HG03135 (cell line): ENCODE measurements around the gene MEFV.
"Not testable (repeated sequence)": the region's sequence is repeated elsewhere in the genome, so short reads cannot be mapped to it uniquely, and the experiment has no call there.

Experiments used
- ATAC-seq: cut with Tn5 transposase; IDR thresholded peaks from one replicate; pipeline ENCODE4 v1.9.1; 2021; ENCODE audit warnings: mild to moderate bottlenecking, moderate library complexity; ENCODE audit not compliant: unreplicated experiment

The MEFV gene

DNA sequence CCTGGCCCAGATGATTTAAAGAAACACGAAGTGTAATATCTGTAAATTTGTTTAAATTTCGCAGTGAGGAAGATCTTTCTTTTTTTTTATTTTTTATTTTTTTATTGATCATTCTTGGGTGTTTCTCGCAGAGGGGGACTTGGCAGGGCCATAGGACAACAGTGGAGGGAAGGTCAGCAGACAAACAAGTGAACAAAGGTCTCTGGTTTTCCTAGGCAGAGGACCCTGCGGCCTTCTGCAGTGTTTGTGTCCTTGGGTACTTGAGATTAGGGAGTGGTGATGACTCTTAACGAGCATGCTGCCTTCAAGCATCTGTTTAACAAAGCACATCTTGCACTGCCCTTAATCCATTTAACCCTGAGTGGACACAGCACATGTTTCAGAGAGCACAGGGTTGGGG, 14.3 kb upstream of the MEFV start:
- ATAC-seq = not testable (repeated sequence)

DNA sequence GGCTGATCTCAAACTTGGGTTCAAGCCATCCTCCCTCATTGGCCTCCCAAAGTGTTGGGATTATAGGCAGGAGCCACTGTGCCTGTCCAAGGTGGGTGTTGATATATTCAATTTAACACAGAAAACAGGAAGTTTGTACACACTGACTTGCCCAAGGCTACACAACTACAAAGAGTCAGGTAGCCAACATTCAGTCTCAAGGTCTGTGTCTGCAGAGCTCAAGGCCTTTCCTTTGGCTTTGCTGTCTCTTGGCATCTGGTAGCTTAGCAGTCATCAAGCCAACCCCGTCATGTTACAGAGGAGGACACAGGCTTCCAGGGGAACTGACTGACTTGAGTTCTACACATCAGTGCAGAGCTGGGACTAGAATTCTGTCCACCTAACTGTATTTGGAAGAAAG, 11.9 kb upstream of the MEFV start:
- no peak for ATAC-seq

DNA sequence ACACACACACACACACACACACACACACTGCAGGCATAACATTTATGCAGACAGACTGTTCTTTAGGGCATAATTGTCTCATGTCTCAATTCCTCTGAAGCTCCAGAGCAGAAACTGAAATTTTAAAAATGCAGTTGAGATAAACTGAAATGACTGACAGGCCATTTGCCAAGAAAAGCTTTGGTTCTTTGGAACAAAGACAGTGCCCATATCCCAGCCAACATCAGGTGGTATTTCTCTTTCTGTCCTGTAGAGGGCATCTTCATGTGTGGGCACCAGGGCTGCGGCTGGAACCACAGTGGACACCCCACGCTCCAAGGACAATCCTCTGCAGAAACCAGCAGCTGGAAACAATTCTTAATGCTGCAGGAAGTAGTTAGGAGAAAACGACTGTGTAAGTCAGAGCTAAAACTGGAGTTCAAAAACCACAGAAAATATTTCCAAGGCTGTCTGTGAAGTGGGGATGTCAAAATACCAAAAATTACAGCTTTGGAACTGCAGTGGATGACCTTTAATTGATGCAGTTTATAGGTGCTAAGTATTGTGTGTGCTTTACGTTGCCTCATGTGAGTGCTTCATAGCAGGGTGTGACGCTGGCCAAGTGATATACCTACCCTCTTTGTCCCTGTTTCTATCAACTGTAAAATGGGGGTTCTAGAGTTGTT, 10.6 kb upstream of the MEFV start:
- ATAC-seq = no peak

DNA sequence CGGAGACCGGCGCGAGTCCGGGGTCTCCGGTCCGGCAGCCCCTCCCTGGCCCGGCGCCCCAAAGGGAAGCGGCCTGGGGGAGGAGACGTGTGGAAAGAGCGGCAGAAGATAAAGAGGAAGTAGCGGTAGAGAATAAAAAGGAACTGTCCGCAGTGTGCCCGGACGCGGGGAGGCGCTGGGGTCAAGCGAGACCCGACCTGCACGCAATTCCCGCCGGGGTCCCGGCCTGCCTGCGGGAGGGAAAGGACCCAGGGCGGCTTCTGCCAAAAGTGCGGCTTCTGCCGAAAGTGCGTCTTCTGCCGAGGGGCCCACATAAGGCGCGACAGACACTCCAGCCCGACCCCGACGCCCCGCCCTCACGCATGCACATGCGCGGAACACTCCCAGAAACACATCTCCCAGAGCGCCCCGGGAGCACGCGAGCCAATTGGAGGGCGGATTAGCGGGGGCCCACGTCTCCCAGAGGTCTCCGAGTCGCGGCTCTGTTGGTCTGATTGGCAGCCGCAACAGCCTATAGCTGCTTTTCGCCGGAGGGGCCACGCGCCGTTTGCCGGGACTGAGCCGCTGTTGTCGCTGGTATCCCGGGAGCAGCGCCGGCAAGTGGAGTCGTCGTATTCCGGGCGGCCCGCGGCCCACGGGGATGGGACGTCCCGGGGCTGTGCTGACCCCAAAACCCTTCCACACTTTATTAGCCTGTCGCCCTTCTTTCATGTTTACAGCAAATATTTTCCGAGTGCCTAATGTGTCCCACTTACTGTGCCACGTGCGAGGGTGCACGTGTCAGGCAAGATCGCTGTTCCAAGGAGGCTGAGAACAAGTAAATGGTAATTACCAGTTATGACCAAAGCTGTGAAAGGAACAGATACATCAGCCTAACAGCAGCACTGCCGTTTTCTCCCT, 8.0 kb upstream of the MEFV start:
- peak; percentile 75 for ATAC-seq

DNA sequence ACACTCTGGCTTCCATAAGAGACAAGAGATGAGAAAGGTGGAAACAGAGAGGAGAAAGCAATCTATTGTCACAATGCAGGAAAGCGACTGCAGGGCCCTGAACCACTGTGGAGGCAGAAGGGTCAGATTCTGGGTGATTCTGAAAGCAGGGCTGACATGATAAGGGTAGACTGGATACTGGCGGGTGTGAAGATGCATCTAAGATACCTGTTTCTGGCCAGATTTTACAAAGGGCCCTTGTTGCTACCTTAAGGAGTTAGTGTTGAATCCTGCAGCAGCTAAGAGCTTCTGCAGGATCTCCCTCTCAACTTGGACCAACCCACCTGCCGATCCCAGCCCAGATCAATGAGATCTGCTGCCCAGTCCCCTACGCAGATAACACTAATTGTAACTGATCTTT, 6.1 kb upstream of the MEFV start:
- no peak for ATAC-seq

DNA sequence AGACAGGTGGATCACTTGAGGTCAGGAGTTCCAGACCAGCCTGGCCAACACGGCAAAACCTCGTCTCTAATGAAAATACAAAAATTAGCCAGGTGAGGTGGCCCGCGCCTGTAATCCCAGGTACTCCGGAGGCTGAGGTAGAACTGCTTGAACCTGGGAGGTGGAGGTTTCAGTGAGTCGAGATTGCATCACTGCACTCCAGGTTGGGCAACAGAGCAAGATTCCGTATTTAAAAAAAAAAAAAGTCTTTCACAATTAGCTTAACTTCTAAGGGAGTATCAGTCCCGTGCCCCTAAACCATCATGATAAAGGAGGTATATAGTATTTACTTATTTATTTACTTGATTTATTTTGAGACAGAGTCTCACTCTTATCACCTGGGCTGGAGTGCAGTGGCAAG, 3.4 kb upstream of the MEFV start:
- no peak for ATAC-seq

DNA sequence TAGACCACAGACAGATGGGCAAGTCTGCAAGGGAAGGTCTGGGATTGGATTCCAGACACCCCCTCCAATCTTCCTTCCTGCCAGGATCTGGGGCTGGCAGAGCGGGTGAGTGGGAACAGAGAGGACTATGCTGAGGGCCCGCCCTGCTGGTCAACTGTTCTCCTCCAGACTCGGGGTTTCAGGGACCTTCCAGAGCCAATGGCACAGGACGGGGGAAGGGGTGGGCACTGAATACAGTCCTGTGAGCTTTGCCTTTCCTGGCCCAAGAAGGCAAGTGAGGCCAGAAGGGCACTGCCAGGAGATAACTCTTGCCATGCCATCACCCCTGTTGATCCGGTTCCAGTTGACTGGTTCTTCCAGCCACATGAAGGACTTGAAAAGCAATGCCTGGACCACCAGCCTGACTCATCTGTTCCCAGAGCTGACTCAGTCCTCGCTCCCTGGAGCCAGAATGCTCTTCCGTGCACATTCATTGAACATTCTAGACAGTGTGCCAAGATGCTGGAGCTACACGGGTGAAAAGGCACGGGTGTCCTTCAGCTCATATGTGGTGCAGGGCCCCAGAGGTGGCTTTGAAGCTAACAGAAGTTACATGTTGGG, 533 bp upstream of the MEFV start:
- no peak for ATAC-seq

DNA sequence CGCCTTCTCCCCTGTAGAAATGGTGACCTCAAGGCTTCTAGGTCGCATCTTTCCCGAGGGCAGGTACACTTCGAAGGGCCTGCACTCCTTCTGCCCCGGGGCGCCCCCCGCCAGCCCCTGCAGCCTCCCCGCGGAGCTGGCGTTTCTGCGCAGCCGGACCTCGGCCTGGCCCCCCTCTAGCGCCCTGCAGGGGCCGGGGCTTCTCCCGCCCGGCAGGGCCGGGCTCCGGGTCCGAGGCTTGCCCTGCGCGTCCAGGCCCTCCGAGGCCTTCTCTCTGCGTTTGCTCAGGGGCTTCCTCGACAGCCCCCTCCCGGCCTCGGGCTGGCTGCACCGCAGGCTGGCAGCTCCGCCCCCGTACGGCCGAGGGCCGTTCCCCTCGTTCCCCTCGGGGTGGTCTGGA, 2.1 kb downstream of the MEFV start:
- no peak for ATAC-seq

DNA sequence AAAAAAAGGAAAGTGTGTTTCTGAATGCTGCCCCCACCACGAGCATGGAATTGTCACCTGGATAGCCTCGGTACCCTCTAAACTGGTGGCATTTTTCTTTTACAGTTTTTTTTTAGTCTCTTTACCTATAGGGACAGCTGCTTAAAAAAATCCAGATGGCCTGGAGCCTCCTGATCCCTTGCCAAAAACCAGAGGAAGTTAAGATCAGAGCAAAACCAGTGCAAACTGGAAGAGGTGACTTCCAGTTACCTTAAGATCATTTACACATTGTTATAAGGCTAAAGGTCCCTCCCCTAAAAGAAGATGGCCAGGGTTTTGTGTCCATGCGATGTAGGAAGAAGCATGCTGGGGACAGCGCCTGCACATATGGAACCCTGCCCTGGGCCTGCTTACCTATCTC, 3.5 kb downstream of the MEFV start:
- ATAC-seq = no peak

DNA sequence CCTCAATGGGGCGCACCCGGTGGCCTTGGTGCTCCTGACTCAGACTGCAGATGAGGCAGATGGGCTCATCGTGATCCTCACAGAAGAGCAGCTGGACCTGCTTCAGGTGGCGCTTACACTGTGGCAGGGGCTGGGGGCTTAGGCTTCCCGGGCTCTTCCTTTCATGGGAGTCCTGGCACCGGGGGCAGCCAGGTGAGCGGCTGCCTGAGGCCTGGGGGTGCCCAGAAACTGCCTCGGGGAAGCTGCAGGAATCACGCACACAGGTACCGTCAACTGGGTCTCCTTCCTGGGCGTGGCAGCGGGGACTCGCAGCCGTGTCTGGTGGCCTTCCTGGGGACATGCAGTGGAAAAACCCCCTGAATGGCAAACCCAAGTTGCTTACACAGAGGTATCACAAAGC, 7.0 kb downstream of the MEFV start:
- ATAC-seq = no peak

DNA sequence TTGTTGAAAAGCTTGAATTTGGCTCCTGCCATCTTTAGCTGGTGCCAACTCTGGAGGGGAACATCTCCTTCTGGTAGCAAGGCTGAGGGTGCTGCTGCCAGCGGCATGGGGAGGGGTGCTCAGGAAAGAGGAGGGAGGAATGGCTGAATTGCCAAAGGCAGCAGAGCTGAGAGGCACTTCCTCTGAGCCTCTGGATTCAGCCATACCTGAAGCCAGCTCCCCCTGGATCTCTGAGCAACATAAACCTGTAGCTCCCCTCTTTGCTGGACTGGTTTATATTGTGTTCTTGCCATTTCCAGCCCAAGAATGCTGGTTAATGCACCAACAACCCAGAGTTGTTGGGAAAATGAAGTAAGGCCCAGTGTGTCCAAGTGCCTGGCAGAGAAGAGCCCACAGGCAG, 7.4 kb downstream of the MEFV start:
- ATAC-seq = no peak

DNA sequence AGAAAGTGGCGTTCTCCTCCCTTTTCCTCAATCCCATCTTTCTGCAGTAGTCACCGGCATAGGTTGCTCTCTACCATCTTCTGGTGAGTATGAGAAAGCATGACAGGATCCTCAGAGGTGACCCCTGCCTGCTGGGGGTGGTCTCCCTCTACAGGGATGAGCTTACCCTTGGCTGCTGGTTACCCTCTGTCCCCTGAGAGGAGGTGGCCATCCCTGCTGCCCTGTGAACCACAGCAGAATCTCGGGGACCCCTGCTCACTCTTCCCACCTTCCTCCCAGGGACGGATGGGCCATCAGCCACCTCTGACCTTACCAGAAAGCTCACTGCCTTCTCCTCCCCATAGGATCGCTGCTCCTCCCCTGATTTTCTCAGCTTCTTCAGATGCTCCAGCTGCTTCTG, 7.8 kb downstream of the MEFV start:
- no peak for ATAC-seq

DNA sequence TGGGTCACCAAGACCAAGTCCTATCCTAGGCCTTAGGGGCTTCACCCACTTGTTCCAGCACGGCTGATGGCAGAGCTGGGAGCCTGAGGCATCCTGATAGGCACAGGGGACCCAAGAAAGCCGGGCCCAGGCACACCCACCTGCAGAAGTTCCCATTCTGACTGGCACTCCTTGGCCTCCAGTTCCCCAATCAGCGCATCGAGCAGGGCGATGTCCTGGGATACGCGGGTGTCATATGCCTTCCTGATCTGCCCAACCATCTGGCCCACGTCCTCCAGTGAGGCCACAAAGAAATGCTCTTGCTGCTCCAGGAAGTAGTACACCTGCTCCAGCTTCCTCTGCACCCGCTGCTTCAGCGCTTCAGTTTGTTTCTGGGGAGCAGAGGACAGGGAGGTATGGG, 9.6 kb downstream of the MEFV start:
- ATAC-seq = no peak

DNA sequence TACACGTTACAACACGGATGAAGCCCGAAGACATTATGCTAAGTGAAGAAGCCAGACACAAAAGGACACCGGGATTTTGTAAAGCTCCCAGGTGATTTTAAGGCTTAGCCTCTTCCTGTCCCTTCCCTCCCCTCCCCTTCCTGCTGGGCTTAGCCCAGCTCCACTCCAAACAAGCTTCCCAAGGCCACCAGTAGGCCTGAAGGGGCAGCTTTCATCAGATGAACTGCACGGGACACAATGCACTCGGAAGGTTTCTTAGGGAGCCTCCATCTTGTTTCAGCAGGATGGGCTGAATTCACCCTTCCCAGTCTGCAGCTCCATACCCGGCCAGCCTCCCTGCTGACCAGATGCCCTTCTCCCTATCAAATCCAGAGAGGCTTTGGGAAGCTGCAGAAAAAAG, 10.4 kb downstream of the MEFV start:
- ATAC-seq = no peak

DNA sequence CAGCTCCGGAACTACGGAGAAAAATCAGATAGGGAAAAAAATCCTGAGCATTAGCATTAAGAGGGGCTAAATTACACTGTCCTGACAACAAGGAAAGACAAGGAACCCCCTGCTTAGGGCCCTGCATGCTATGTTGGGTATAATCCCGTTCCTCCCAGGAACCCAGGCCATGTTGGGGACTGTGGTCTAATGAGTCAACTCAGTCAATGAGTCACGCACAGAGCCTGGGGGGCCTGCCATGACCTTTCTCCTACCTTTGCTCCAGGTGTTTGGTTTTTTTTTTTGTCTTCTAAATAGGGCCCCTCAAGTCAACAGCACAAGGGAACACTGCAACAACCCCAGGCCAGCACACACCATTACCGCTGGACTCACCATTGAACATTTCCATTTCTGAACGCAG, 12.6 kb downstream of the MEFV start:
- no peak for ATAC-seq

DNA sequence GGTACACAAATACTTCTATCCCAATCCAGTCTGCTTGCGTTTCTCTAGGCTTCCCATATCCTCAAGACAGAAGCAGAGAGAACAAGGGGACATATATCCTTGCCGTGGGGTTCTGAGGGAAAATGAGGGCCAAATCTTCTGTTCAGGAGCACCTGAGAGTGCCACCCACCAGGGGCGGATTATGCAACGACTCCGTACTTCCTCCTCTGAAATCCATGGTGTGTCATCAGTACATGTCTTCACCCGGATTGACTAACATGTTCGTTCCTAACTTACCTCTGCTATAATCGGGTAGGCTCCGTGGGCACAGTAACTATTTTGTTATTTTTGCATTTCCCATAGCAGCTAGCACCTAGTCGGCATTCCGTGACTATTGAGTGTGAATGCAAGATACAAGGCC, 13.7 kb downstream of the MEFV start:
- ATAC-seq = no peak

DNA sequence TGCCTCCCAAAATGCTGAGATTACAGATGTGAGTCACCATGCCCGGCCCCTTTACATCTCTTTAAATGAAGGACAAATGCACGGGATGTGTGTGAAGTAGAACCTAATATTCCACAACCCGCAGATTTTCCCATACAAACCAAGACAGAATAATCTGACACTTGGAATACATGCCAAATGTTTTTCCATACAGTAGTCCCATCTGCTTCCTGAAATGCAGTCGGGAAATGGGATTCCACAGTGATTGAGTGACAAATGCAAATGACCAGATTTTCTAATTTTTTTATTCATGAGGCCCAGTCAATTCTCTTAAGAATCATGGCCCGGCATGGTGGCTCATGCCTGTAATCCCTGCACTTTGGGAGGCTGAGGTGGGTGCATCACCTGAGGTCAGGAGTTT, 14.7 kb downstream of the MEFV start:
- ATAC-seq = no peak

DNA sequence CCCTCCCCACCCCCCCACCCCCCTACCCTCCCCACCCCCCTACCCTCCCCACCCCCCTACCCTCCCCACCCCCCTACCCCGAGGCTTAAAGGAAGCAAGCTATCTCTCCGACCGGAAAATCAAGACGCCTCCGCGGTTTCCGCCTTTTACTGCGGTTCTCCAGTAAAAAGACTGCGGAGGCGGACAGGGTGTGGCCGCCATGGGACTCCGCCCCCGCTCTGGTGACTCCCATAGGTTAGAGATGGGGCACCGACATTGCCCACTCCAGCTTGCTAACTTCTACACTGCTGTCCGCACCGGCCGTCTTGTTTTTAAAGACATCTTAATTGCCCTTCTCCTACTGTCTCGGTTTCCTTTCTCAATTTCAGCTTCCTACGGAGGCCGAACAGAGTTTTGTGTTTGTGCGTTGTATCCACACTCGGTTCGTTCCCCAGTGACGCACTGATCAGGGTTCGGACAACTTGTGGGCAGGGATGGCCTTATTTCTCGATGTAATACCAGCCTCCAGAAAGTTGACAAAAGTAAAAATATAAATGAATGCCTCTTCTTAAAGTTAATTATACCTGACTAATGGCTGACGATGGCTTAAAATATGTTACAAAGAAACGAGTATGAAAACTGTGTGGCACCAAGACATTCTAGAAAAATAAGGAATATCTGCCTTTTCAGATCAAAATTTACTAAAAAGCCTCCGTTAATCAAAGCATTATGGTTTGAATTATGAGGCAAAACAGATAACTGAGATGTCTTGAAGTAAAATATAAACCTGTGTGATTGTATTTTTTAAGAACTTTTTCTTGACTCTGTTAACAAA, 20.4 kb downstream of the MEFV start:
- ATAC-seq = no peak

DNA sequence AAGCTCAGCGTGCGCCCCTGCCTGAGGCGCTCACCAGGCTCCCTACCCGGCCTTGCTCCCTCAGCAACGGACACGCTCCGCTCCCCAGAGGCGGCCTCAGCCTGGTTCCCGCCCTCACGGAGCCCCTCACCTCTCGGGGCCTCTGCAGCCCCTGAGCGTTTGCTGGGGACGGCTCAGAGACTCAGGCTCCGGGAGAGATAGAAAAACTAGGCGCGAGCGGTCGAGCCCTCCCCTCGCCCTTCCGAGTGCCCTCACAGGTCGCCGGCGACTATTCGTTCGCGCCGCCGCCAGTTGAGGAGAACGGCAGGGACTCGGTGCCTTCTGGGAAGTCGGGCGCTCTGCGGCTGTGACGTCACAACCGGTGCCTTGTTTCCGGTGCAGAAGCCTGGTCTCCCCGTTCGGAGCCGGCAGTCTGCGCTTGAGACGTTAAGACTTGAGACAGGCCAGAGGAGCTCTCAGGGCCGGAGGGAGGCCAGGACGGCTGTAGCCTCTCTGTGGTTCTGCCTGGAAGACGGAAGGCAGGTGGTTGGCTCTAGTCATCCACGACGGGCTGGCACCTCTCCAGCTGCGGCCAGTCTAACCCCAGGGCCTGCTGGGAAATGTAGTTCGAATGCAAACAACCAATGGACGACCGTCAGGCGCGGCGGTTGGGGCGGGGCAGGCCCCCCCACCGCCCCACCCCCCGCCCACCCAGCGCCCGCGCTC, 21.4 kb downstream of the MEFV start, which contains the start of gene ZNF200:
ZNF200 (minus strand) TSS at position 302 of the 705 bp plus-strand sequence. CDS start 1,403 bp downstream, outside the sequence.
- ATAC-seq = peak; percentile 86

DNA sequence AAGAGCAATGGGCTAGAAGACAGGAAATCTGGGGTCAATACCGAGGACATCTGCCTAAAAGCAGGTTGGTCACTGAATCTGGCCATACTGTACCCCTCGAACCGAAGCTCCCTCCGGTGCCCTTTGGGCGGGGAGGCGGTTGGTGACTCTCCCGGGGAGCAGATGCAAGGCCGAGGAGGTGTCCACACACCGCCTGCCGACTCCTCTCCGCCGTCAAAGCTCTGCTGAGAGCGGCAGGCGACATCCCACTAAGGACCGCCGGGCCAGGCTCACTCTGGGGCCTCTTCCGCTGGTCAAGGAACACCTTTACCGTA, 21.9 kb downstream of the MEFV start:
- ATAC-seq = no peak
